Psoas muscle (tissue), 8 donors: ENCODE results near the gene TMEM196. TPM values are rescaled to one million over a fixed set of nuclear protein-coding genes. Genes with fewer than 3 reads are reported as not detected.

ENCODE experiments used
- ATAC-seq, 4 donors: fragments of 200-7000 bp; cut with Tn5 transposase; one replicate each; pipeline ENCODE4 v1.9.1; 2020; ENCODE audit warnings: moderate library complexity in 3 of 4, mild to moderate bottlenecking in 2 of 4
- DNase-seq, 2 donors: peaks; one replicate each; pipeline ENCODE4 v3.0.0-alpha.2; 2020
- H3K27ac ChIP-seq: fragments of 200-600 bp; one replicate; pipeline ENCODE4 v1.8.0; 2022
- H3K27me3 ChIP-seq, 3 donors: fragments of 200-600 bp in 1 of 3; one replicate each; pipeline versions ENCODE4 v1.6.1 to v1.8.0; 2013 to 2022; ENCODE audit warnings: low read length in 2 of 3, mild to moderate bottlenecking in 2 of 3, moderate library complexity in 1 of 3; ENCODE audit not compliant: insufficient read depth in 3 of 3
- H3K36me3 ChIP-seq, 2 donors: fragments of 200-600 bp in 1 of 2; one replicate each; pipeline versions ENCODE4 v1.6.1 to v1.8.0; 2013 to 2022; ENCODE audit warnings: low read depth in 1 of 2, mild to moderate bottlenecking in 1 of 2, moderate library complexity in 1 of 2; ENCODE audit not compliant: insufficient read depth in 1 of 2
- H3K4me1 ChIP-seq: fragments of 200-600 bp; one replicate; pipeline ENCODE4 v1.8.0; 2022
- H3K4me3 ChIP-seq: fragments of 200-600 bp; one replicate; pipeline ENCODE4 v1.8.0; 2022; ENCODE audit warnings: mild to moderate bottlenecking
- H3K9me3 ChIP-seq: fragments of 200-600 bp; one replicate; pipeline ENCODE4 v1.8.0; 2022
- WGBS, 3 donors: extraction: QIAGEN DNeasy Blood & Tissue Kit; methylation state at CpG; one replicate each; pipeline versions ENCODE4 v1.1.6 to v1.1.7; 2013; 5-methylcytosine and 5-hydroxymethylcytosine counted together
- intact Hi-C, 2 donors: fragments of 100-400 bp; cut with DNase I; formaldehyde crosslinking; loops; one replicate each; pipeline versions ENCODE4 v1.11.0 to v1.14.2; 2022
- polyA plus RNA-seq, 3 donors: library from polyadenylated mRNA; stranded (reverse); fragments of 200-250 nt; gene quantifications; one replicate each; pipeline ENCODE4 v1.2.3, GENCODE V29; 2013
- total RNA-seq, 4 donors: library from RNA; stranded (reverse); fragmentation: NEBNext Ultra II Directional in 2 of 4; extraction: Animal tissue kit (Norgen Biotek cat#: 25700) in 2 of 4; gene quantifications; one replicate each; pipeline versions ENCODE4 v1.2.1 to v1.2.4, GENCODE V29; 2021 to 2023
- TF ChIP-seq, protein P1 (sequence below): fragments of 200-600 bp; IDR thresholded peaks from one replicate; pipeline ENCODE4 v1.8.0; 2022; ENCODE audit warnings: antibody characterized with exemption
- donor health status: healthy with polysubstance abuse.
- donor health status: DM: no; HTN: no; CAD: no; lungs with moderate emphysema.
- donor health status: Bipolar disorder and iron deficiency.
- donor health status: healthy.
- donor health status: DM: yes; HTN: yes; CAD: no.
- donor health status: DM: no; HTN: no; CAD: no.
- donor health status: DM: no; HTN: no; CAD: no.
- donor health status: DM: yes; HTN: yes; CAD: no.

TMEM196 gene
- total and polyA plus RNA-seq, 7 donors = not detected

DNA sequence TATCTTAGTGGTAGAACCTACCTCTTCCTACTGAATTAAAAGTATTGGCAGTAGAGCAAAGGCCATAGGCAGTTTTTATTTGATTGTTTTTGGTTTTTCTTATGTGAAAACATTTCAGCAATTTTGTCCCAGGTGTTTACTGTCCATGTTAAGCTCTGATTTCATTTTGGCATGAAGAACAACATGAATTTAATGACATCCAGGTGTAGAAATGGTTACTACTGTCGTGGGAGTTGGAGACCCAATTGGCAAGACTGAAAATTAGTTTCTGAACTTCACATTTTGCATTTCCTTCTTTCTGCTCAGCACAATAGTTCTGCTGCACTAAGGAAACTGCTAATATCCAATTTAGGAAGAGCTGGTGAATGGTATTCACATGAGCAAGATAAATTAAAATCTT lies 38.0 kb upstream of the TMEM196 start:
- no peaks in the 10 kb centered on the region for H3K9me3 ChIP-seq
- ATAC-seq = no peak
- 18 to 32% (median 27%) methylated on average over 1 of the region's 1 CpG for WGBS, 3 donors
- no peak overlapping the region for H3K27ac ChIP-seq
- TF ChIP-seq, protein P1, sequence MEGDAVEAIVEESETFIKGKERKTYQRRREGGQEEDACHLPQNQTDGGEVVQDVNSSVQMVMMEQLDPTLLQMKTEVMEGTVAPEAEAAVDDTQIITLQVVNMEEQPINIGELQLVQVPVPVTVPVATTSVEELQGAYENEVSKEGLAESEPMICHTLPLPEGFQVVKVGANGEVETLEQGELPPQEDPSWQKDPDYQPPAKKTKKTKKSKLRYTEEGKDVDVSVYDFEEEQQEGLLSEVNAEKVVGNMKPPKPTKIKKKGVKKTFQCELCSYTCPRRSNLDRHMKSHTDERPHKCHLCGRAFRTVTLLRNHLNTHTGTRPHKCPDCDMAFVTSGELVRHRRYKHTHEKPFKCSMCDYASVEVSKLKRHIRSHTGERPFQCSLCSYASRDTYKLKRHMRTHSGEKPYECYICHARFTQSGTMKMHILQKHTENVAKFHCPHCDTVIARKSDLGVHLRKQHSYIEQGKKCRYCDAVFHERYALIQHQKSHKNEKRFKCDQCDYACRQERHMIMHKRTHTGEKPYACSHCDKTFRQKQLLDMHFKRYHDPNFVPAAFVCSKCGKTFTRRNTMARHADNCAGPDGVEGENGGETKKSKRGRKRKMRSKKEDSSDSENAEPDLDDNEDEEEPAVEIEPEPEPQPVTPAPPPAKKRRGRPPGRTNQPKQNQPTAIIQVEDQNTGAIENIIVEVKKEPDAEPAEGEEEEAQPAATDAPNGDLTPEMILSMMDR = no peak
- no peak for DNase-seq
- no peaks in the 10 kb centered on the region for H3K4me1 ChIP-seq
- no peaks in the 10 kb centered on the region for H3K36me3 ChIP-seq
- intact Hi-C loops = no loop called here
- no peaks in the 10 kb centered on the region for H3K27me3 ChIP-seq
- no peak overlapping the region for H3K4me3 ChIP-seq

- TF ChIP-seq, protein P1 = no peak
Measured at GRCh38 chr7:19798986-19799385, 25.6 kb upstream of the TMEM196 start.

GRCh38 chr7:19783541-19783940 lies 10.1 kb upstream of the TMEM196 start:
- TF ChIP-seq, protein P1 = no peak

More at GRCh38 chr7:19798986-19799385, 25.6 kb upstream of the TMEM196 start:
- H3K27ac ChIP-seq = no peak overlapping the region
- no peaks in the 10 kb centered on the region for H3K36me3 ChIP-seq
- 69 to 72% (median 69%) methylated on average over 3 of the region's 3 CpGs for WGBS, 3 donors
- DNase-seq (no peak), ATAC-seq (no peak)
- no peaks in the 10 kb centered on the region for H3K27me3 ChIP-seq
- H3K9me3 ChIP-seq = no peaks in the 10 kb centered on the region
- H3K4me3 ChIP-seq = no peak overlapping the region
- H3K4me1 ChIP-seq = no peaks in the 10 kb centered on the region
- intact Hi-C loops = no loop called here

GRCh38 chr7:19776981-19777380 lies 3.6 kb upstream of the TMEM196 start:
- DNase-seq (no peak), ATAC-seq (no peak)
- TF ChIP-seq, protein P1 = no peak
- H3K27me3 ChIP-seq = peaks cover 4 to 20% (median 6%) of the 10 kb centered on the region in 3 donors
- no peaks in the 10 kb centered on the region for H3K9me3 ChIP-seq
- H3K36me3 ChIP-seq = no peaks in the 10 kb centered on the region
- H3K27ac ChIP-seq = no peak overlapping the region
- no peak overlapping the region for H3K4me3 ChIP-seq
- intact Hi-C loops = no loop called here
- no peaks in the 10 kb centered on the region for H3K4me1 ChIP-seq
- WGBS, 3 donors = 61 to 65% (median 61%) methylated on average over 4 of the region's 4 CpGs

More at GRCh38 chr7:19783541-19783940, 10.1 kb upstream of the TMEM196 start:
- DNase-seq (no peak), ATAC-seq (no peak)
- Histone ChIP-seq H3K27me3 (no peaks in the 10 kb centered on the region), H3K27ac (no peak overlapping the region), H3K4me3 (no peak overlapping the region), H3K9me3 (no peaks in the 10 kb centered on the region), H3K36me3 (no peaks in the 10 kb centered on the region), H3K4me1 (no peaks in the 10 kb centered on the region)
- intact Hi-C loops = no loop called here

GRCh38 chr7:19775578-19775977 lies 2.2 kb upstream of the TMEM196 start:
- TF ChIP-seq, protein P1 = no peak
- DNase-seq (no peak), ATAC-seq (no peak)
- Histone ChIP-seq H3K36me3 (no peaks in the 10 kb centered on the region), H3K9me3 (no peaks in the 10 kb centered on the region), H3K27ac (no peak overlapping the region), H3K4me3 (no peak overlapping the region), H3K27me3 (peaks cover 6 to 20% (median 9%) of the 10 kb centered on the region in 3 donors), H3K4me1 (no peaks in the 10 kb centered on the region)
- 69 to 78% (median 73%) methylated on average over 1 of the region's 1 CpG for WGBS, 3 donors
- intact Hi-C loops = no loop called here
